Small intestine (tissue), 7 donors: ENCODE results near the gene CDH1. TPM values are rescaled to one million over a fixed set of nuclear protein-coding genes. Genes with fewer than 3 reads are reported as not detected.

Experiments
- DNase-seq, 2 donors: peaks; one replicate each; pipeline versions ENCODE4 v3.0.0 to v3.0.0-alpha.2; 2013
- FAIRE-seq: peaks from 2 replicates; lab custom pipeline; 2012; peaks lifted over from hg19 to GRCh38; lab: Jason Lieb, UNC
- H3K27ac ChIP-seq, 3 donors: one replicate each; pipeline ENCODE4 v1.5.1; 2013; ENCODE audit warnings: low read length in 2 of 3, mild to moderate bottlenecking in 2 of 3, control low read depth in 1 of 3, inconsistent platforms in 1 of 3, low read depth in 1 of 3, moderate library complexity in 1 of 3
- H3K27me3 ChIP-seq, 3 donors: one replicate each; pipeline ENCODE4 v1.6.1; 2013; ENCODE audit warnings: low read length in 3 of 3, inconsistent platforms in 1 of 3; ENCODE audit not compliant: control insufficient read depth in 3 of 3, insufficient read depth in 3 of 3
- H3K36me3 ChIP-seq, 3 donors: one replicate each; pipeline ENCODE4 v1.6.1; 2013; ENCODE audit warnings: low read length in 3 of 3, inconsistent platforms in 1 of 3, low read depth in 1 of 3, mild to moderate bottlenecking in 1 of 3, moderate library complexity in 1 of 3; ENCODE audit not compliant: control insufficient read depth in 3 of 3, insufficient read depth in 2 of 3
- H3K4me1 ChIP-seq, 3 donors: one replicate each; pipeline ENCODE4 v1.6.1; 2013; ENCODE audit warnings: low read length in 2 of 3, inconsistent platforms in 1 of 3, low read depth in 1 of 3, mild to moderate bottlenecking in 1 of 3, moderate library complexity in 1 of 3; ENCODE audit not compliant: control insufficient read depth in 3 of 3, insufficient read depth in 2 of 3
- H3K4me3 ChIP-seq, 3 donors: one replicate each; pipeline ENCODE4 v1.5.1; 2013; ENCODE audit warnings: low read length in 3 of 3, control low read depth in 1 of 3, inconsistent platforms in 1 of 3, low read depth in 1 of 3, mild to moderate bottlenecking in 1 of 3, moderate library complexity in 1 of 3
- H3K9me3 ChIP-seq, 2 donors: one replicate each; pipeline ENCODE4 v1.6.1; 2013; ENCODE audit warnings: low read depth in 1 of 2, low read length in 1 of 2; ENCODE audit not compliant: control insufficient read depth in 2 of 2, insufficient read depth in 1 of 2
- WGBS, 3 donors: extraction: QIAGEN DNeasy Blood & Tissue Kit; methylation state at CpG; one replicate each; pipeline ENCODE4 v1.1.7; 2013; 5-methylcytosine and 5-hydroxymethylcytosine counted together
- polyA plus RNA-seq, 4 donors: library from polyadenylated mRNA; stranded (reverse) in 3 of 4; unstranded in 1 of 4; fragments of 200-250 nt in 3 of 4; fragments of 120-200 nt in 1 of 4; gene quantifications; one replicate each; pipeline versions ENCODE4 v1.2.1 to v1.2.3, GENCODE V29; 2013
- donor health status: healthy with polysubstance abuse.
- donor health status: control.
- donor health status: control.
- donor health status: Bipolar disorder and iron deficiency.
- donor health status: healthy.

Gene CDH1
- polyA plus RNA-seq, 4 donors = 76.2 to 366 (median 109) TPM

DNA sequence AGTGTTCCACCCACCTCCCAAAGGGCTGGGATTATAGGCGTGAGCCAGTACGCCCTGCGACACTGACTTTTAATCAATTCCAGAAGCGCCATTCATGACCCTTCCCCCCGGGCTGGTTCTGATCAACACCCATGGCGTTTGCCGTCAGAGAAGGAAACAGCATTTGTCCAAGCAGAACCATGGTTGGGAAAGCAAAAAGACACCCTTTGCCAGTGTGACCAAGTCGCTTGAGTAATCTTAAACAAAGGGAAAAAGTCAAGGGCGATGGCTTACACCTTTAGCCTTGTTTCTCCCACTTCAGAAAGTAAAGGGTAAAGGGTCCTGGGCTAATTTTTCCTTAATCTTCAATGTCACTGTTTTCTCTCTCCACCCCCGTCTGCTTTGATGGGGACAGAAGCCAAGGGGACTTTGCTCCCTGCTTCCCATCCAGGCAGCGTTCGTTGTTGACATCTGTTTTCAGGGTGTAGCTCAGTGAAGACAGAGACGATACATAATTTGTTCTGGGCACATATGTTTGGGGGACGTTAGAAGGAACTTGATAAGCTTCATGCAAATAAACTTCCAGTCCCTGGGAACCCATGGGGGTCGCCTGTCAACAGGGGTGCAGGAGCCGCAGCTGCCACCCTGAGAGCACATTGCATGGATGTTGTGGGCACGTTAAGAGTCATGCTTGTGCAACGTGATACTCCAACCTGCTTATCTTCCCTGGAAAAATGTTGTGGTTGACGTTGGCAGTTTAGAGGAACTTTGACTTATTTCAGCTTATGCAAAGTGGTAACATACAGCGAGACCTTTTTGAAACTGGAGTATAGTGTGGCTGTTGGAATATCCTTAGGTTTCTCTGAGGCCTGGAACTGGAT is 55.6 kb downstream of the CDH1 start:
- peak overlapping the region; percentile 35 to 75 (median 75) for H3K27ac ChIP-seq
- H3K27me3 ChIP-seq = no peaks in the 10 kb centered on the region
- WGBS, 3 donors = 11 to 51% (median 34%) methylated on average over 20 of the region's 20 CpGs
- no peaks in the 10 kb centered on the region for H3K9me3 ChIP-seq
- peaks cover 0 to 57% (median 0%) of the 10 kb centered on the region in 3 donors for H3K36me3 ChIP-seq
- FAIRE-seq (no peak), DNase-seq (peak; percentile 85 to 89)
- H3K4me3 ChIP-seq = no peak overlapping the region
- peaks cover 0 to 44% (median 0%) of the 10 kb centered on the region in 3 donors for H3K4me1 ChIP-seq

DNA sequence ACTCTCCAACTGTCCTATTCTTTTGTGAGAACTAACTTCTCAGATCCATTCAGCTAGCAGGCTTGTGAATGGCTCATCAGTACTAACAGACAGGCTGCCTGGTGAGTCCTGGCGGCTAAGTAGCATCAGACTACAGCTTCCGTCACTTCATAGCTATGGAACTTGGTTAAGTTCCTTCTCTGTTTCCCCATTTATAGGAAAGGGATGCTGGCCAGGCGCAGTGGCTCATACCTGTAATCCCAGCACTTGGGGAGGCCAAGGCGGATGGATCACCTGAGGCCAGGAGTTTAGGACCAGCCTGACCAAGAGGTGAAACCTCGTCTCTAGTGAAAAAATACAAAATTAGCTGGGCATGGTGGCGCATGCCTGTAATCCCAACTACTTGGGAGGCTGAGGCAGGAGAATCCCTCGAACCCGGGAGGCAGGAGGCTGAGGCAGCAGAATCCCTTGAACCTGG is 56.3 kb downstream of the CDH1 start:
- Histone ChIP-seq H3K9me3 (no peaks in the 10 kb centered on the region), H3K4me3 (no peak overlapping the region), H3K4me1 (peaks cover 0 to 49% (median 0%) of the 10 kb centered on the region in 3 donors), H3K27me3 (no peaks in the 10 kb centered on the region), H3K36me3 (peaks cover 0 to 59% (median 0%) of the 10 kb centered on the region in 3 donors), H3K27ac (peak overlapping the region; percentile 35 to 75 (median 75))
- DNase-seq (no peak), FAIRE-seq (no peak)
- 75 to 90% (median 86%) methylated on average over 8 of the region's 8 CpGs for WGBS, 3 donors

DNA sequence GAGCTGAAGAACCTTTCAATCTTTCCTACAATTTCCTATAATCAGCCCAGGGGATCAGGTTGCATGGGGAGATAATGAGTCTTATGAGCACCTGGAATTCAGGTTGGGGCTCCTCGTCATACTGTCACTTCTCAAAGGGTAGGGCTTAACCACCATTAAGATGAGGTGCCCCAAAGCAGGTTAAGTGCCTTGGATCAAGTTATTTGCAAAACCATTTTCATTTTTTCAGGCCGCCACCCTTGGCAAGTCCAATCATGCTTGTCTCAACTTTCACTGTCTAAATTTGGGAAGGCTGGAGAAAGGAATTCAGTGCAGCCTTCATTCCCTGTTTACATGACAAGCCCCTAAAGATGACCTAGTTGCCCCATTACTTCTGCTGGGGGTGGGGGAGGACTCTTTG is 61.3 kb downstream of the CDH1 start:
- Histone ChIP-seq H3K27me3 (no peaks in the 10 kb centered on the region), H3K36me3 (peaks cover 0 to 52% (median 4%) of the 10 kb centered on the region in 3 donors), H3K4me1 (peaks cover 0 to 25% (median 0%) of the 10 kb centered on the region in 3 donors), H3K27ac (peak overlapping the region in 1 of 3 donors; percentile 14), H3K9me3 (no peaks in the 10 kb centered on the region), H3K4me3 (no peak overlapping the region)
- FAIRE-seq = no peak
- DNase-seq = no peak
- WGBS, 3 donors = 67 to 81% (median 75%) methylated on average over 2 of the region's 2 CpGs

DNA sequence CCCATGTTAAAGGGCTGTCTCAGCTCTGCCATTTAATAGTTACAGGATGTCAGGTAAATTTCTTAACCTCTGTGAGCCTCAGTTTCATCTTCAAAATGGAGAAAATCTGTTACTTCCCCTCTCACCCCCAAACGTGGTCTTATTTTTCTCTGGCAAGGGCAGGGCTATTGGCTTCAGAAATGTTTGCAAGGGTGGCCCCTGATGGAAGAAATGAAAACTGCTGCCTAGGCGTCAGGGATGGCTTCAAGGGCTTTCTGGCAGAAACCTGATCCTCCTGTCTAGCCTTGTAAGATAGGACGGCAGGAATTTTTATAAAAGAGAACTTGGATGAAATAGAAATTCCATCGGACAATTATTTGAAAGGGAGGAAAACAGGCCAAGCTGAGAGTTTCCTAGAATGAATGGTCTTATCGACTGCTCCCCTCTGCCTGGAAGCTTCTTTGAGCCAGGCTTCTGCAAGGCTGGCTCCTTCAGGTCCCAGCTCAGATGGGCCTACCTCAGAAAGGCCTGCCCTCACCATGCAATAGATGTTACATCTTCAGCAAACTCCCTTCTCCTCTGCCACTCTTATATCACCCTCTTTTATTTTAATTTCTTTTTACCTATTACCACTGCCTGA is 63.3 kb downstream of the CDH1 start:
- Histone ChIP-seq H3K36me3 (peaks cover 0 to 42% (median 4%) of the 10 kb centered on the region in 3 donors), H3K27me3 (no peaks in the 10 kb centered on the region), H3K4me1 (peaks cover 0 to 15% (median 0%) of the 10 kb centered on the region in 3 donors), H3K4me3 (no peak overlapping the region), H3K9me3 (no peaks in the 10 kb centered on the region), H3K27ac (no peak overlapping the region)
- WGBS, 3 donors = 18 to 19% (median 18%) methylated on average over 5 of the region's 5 CpGs
- DNase-seq = peak; percentile 61 to 78
- no peak for FAIRE-seq

DNA sequence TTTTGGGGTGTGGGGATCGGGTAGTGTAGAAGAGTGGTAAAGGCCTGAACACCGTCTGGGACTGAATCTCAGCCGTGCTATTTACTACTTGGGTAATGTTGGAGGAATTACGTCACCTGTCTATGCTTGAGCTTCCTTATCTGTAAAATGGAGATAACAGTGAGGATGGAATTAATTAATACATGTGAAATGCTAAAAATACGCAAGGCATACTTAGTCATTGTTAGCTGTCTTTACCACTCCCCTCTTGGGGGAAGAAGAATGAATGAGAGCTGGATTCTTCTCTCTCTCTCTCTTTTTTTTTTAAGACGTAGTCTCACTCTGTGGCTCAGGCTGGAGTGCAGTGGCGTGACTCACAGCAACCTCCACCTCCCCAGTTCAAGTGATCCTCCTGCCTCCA is 65.1 kb downstream of the CDH1 start:
- no peak for FAIRE-seq
- H3K27ac ChIP-seq = peak overlapping the region in 1 of 3 donors; percentile 37

DNA sequence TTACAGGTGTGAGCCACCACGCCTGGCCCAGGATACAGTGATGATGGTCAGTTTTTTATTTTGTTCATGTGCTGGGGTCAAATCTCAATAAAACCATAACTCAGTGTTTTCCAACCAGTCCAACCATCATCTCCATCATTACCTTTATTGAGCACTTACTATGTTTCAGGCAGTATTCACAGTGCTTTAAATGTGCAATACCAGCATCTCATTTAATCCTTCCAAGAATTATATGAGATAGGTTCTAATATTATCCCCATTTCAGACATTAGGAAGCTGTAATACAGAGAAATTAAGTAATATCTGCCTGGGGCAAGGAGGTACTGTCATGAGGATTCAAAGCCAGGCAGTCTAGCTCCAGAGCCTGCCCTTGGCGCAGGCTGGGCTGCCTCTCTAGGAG is 69.3 kb downstream of the CDH1 start:
- H3K4me1 ChIP-seq = no peaks in the 10 kb centered on the region
- FAIRE-seq (no peak), DNase-seq (no peak)
- 87 to 98% (median 96%) methylated on average over 2 of the region's 2 CpGs for WGBS, 3 donors
- no peaks in the 10 kb centered on the region for H3K27me3 ChIP-seq
- H3K36me3 ChIP-seq = peaks cover 2 to 69% (median 13%) of the 10 kb centered on the region in 3 donors
- H3K27ac ChIP-seq = no peak overlapping the region
- no peak overlapping the region for H3K4me3 ChIP-seq
- no peaks in the 10 kb centered on the region for H3K9me3 ChIP-seq

More for the DNA sequence above, 65.1 kb downstream of the CDH1 start:
- H3K4me1 ChIP-seq = peaks cover 0 to 15% (median 0%) of the 10 kb centered on the region in 3 donors
- H3K36me3 ChIP-seq = peaks cover 0 to 40% (median 4%) of the 10 kb centered on the region in 3 donors
- H3K27me3 ChIP-seq = no peaks in the 10 kb centered on the region
- DNase-seq = peak in 1 of 2 donors; percentile 24
- no peak overlapping the region for H3K4me3 ChIP-seq
- 55 to 76% (median 64%) methylated on average over 7 of the region's 7 CpGs for WGBS, 3 donors
- H3K9me3 ChIP-seq = no peaks in the 10 kb centered on the region

DNA sequence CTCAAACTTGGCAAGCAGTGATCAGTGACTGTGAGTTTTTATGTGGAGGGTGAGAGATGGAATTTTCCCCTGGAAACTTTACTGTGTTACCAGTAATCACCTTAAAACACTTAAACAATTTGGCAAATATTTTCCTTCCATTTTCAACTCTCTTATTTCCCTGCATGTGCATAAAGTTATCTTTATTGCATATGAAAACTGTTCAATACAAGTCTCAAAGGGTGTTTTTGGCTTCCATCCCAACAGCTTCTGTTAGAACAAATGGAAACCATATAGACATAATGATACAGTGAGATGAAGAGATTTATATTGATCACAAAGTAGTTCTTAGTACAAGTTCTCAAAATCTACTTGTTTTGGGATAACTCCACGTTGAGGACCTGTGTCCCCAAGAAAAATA is 69.9 kb downstream of the CDH1 start:
- 52 to 62% (median 58%) methylated on average over 1 of the region's 1 CpG for WGBS, 3 donors
- DNase-seq (no peak), FAIRE-seq (no peak)
- H3K36me3 ChIP-seq = peaks cover 2 to 69% (median 14%) of the 10 kb centered on the region in 3 donors
- H3K9me3 ChIP-seq = no peaks in the 10 kb centered on the region
- H3K4me3 ChIP-seq = no peak overlapping the region
- no peaks in the 10 kb centered on the region for H3K27me3 ChIP-seq
- H3K4me1 ChIP-seq = no peaks in the 10 kb centered on the region
- no peak overlapping the region for H3K27ac ChIP-seq

DNA sequence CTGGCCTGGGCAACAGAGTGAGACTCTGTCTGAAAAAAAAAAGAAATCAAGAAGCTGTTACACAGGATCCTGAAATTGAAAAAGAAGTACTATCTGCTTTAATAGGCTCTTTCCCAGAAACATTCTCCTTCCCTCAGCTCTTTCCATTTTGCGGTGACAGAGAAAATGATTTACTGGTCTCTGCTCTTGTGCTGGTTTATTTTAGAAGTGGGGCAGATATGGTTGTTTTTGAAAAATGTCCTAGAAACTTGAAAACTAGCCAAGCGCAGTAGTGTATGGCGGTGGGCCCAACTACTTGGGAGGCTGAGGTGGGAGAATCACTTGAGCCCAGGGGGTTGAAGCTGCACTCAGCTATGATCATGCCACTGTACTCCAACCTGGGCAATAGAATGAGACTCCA is 77.4 kb downstream of the CDH1 start:
- DNase-seq (no peak), FAIRE-seq (no peak)
- Histone ChIP-seq H3K27me3 (no peaks in the 10 kb centered on the region), H3K27ac (no peak overlapping the region), H3K4me1 (no peaks in the 10 kb centered on the region), H3K4me3 (no peak overlapping the region), H3K9me3 (no peaks in the 10 kb centered on the region), H3K36me3 (peaks cover 12 to 85% (median 16%) of the 10 kb centered on the region in 3 donors)
- WGBS, 3 donors = 82 to 100% (median 94%) methylated on average over 3 of the region's 3 CpGs
